HFFc6 (cell line): ENCODE measurements around the gene HSD17B14. TPM values are rescaled to one million over a fixed set of nuclear protein-coding genes. Genes with fewer than 3 reads are reported as not detected.
A peak's percentile ranks its signal among the peaks of the same experiment; 100 is the strongest.
"Not testable (repeated sequence)": the region's sequence is repeated elsewhere in the genome, so short reads cannot be mapped to it uniquely, and the experiment has no call there.

ENCODE experiments used
- DNase-seq: peaks from one replicate; pipeline ENCODE4 v3.0.0-alpha.2; 2018
- H3K27ac Mint-ChIP-seq: 2 replicates; pipeline ENCODE4 v1.8.0; 2020; ENCODE audit warnings: mild to moderate bottlenecking, mixed read lengths
- H3K27me3 Mint-ChIP-seq: 2 replicates; pipeline ENCODE4 v1.8.0; 2021; ENCODE audit warnings: mild to moderate bottlenecking, moderate library complexity, mixed read lengths; ENCODE audit not compliant: insufficient read depth
- H3K36me3 Mint-ChIP-seq: 2 replicates; pipeline ENCODE4 v1.8.0; 2021; ENCODE audit warnings: low read depth, mixed read lengths
- H3K4me1 Mint-ChIP-seq: 2 replicates; pipeline ENCODE4 v1.8.0; 2020; ENCODE audit warnings: low read depth, mixed read lengths
- H3K4me3 Mint-ChIP-seq: 2 replicates; pipeline ENCODE4 v1.8.0; 2020; ENCODE audit warnings: mild to moderate bottlenecking, moderate library complexity, mixed read lengths
- H3K9me3 Mint-ChIP-seq: 2 replicates; pipeline ENCODE4 v1.8.0; 2020; ENCODE audit warnings: mild to moderate bottlenecking, mixed read lengths
- total RNA-seq, 6 experiments: library from RNA; stranded (reverse); fragmentation: NEBNext Ultra II Directional; extraction: Animal tissue kit (Norgen Biotek cat#: 25700); gene quantifications; 2 replicates in 1 of 6; 3 replicates in 5 of 6; pipeline ENCODE4 v1.2.3, GENCODE V29; 2021
- TF ChIP-seq, protein P1 (sequence below): fragments of 200-600 bp; sonication (generic); IDR thresholded peaks from 2 replicates; pipeline ENCODE4 v1.5.0; 2021; ENCODE audit warnings: antibody characterized with exemption, mild to moderate bottlenecking

The HSD17B14 gene
- total RNA-seq, 6 experiments from 2014 or later, result 2.9 to 10.0 (median 8.9) TPM

DNA sequence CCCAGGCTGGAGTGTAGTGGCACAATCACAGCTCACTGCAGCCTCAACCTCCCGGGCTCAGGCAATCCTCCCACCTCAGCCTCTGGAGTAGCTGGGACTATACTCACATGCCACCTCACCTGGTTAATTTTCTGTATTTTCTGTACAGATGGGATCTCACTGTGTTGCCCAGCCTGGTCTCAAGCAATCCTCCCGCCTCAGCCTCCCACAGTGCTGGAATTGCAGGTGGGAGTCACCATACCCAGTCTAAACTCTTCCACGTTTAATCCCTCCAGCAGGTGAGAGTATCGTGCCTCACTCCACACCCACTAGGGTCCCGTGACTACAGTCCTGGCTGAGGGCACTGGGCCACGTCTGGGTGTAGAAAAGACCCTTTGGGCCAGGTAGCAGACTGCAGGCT, 42.0 kb downstream of the HSD17B14 start:
- peak overlapping the region; percentile 95 for H3K27ac Mint-ChIP-seq
- H3K4me1 Mint-ChIP-seq, result peaks cover 16% of the 10 kb centered on the region
- H3K4me3 Mint-ChIP-seq, result peak overlapping the region; percentile 88
- H3K9me3 Mint-ChIP-seq, result no peaks in the 10 kb centered on the region
- TF ChIP-seq, protein P1, sequence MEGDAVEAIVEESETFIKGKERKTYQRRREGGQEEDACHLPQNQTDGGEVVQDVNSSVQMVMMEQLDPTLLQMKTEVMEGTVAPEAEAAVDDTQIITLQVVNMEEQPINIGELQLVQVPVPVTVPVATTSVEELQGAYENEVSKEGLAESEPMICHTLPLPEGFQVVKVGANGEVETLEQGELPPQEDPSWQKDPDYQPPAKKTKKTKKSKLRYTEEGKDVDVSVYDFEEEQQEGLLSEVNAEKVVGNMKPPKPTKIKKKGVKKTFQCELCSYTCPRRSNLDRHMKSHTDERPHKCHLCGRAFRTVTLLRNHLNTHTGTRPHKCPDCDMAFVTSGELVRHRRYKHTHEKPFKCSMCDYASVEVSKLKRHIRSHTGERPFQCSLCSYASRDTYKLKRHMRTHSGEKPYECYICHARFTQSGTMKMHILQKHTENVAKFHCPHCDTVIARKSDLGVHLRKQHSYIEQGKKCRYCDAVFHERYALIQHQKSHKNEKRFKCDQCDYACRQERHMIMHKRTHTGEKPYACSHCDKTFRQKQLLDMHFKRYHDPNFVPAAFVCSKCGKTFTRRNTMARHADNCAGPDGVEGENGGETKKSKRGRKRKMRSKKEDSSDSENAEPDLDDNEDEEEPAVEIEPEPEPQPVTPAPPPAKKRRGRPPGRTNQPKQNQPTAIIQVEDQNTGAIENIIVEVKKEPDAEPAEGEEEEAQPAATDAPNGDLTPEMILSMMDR, result no peak
- H3K36me3 Mint-ChIP-seq, result no peaks in the 10 kb centered on the region
- DNase-seq, result no peak
- no peaks in the 10 kb centered on the region; the same call in 1 of the 2 replicates for H3K27me3 Mint-ChIP-seq

DNA sequence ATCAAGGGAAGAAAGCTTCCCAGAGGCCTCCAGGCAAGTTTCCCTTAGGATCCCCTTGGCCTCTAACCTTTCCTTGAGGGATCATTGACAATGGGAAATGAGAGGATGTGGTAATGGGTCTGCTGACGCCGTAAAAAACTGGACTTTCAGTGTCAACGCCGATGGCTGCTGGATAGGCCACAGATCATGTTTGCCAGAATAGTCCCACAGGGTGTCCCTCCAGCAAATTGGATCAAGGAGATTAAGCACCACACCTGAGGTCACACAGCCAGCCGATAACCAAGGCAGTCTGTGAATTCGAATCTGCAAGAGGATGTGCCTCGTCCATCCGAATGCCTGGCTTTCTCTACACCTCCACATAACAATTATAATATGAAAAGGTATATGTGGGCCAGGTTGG, 43.0 kb downstream of the HSD17B14 start:
- DNase-seq, result no peak
- Mint-ChIP-seq H3K4me1 (peaks cover 16% of the 10 kb centered on the region), H3K4me3 (no peak overlapping the region), H3K27me3 (no peaks in the 10 kb centered on the region; the same call in 1 of the 2 replicates), H3K36me3 (no peaks in the 10 kb centered on the region), H3K9me3 (no peaks in the 10 kb centered on the region), H3K27ac (no peak overlapping the region)
- TF ChIP-seq, protein P1, result no peak

DNA sequence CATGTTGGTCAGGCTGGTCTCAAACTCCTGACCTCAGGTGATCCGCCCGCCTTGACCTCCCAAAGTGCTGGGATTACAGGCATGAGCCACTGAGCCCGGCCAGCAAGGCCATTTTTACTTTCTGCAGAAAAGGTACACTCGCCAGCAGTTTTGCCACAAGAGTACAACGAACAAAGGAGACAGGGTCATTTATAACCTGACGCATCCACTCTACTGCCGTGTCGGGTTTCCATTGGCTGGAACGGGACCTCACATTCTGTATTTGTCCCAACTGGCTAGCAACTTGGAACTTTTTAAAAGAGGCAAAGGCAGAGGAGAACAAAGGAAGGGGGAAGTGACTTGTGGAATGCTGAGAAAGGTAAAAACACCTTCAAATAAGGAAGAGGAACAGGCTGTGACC, 49.0 kb downstream of the HSD17B14 start:
- H3K27me3 Mint-ChIP-seq, H3K9me3 Mint-ChIP-seq, H3K27ac Mint-ChIP-seq, DNase-seq, H3K4me1 Mint-ChIP-seq, H3K4me3 Mint-ChIP-seq, H3K36me3 Mint-ChIP-seq: not testable (repeated sequence)

DNA sequence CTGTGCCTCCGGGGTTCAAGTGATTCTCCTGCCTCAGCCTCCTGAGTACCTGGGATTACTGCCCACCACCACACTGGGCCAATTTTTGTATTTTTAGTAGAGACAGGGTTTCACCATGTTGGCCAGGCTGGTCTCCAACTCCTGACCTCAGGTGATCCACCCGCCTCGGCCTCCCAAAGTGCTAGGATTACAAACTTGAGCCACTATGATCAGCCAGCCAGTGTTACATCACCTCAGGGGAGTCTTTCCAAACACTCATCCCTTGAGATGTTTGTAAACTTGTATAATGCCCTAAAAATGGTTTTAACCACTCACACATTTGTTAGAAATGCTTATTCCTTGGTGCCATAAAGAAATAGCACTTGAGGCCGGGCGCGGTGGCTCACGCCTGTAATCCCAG, 49.9 kb downstream of the HSD17B14 start:
- not testable (repeated sequence) for H3K4me1 Mint-ChIP-seq, H3K36me3 Mint-ChIP-seq, H3K27me3 Mint-ChIP-seq, H3K27ac Mint-ChIP-seq, H3K4me3 Mint-ChIP-seq, H3K9me3 Mint-ChIP-seq, DNase-seq

DNA sequence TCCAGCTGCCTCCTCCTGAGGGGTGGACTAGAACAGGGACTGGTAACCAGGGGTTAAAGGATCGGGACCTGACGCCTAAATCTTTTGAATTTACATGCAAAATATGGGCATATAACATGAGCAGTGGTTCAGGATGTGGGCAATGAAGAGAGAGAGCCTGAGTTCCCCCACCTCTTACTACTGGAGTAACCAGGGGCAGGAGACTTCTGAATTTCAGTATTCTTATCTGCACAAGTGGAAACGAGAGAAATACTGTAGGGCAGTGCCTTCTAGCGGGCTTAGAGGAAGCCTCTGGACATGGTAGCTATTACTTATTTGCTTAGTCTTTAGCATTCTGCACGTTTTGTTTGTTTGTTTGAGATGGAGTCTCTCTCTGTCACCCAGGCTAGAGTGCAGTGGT, 51.8 kb downstream of the HSD17B14 start:
- Mint-ChIP-seq H3K4me1 (peaks cover 14% of the 10 kb centered on the region), H3K36me3 (no peaks in the 10 kb centered on the region)

DNA sequence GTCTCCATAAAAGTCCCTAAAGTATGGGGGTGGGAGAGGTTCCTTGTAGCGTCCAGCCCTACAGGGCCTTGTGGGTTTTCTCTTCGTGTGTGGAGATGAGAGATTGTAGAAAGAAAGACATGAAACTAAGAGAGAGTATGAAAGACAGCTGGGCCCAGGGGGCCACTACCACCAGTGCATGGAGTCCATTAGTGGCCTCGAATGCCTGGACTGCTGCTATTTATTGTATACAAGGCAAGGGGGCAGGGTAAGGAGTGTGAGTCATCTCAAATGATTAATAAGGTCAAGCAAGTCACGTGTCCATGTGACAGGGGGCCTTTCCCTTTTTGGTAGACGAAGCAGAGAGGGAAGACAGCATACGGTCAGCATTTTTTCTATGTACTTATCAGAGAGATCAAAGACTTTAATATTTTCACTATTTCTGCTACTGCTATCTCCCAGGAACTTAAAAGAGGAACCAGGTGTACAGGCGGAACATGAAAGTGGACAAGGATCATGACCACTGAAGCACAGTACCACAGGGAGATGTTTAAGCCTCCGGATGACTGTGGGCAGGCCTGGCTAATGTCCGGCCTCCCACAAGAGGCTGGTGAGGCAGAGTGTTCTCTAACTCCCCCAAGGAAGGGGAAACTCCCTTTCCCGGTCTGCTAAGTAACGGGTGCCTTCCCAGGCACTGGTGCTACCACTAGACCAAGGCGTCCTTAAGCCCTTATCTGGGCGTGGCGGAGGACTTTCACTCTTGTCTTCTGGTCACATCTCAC, 55.5 kb downstream of the HSD17B14 start:
- Mint-ChIP-seq H3K4me1 (peaks cover 14% of the 10 kb centered on the region), H3K27me3 (peaks cover 16% of the 10 kb centered on the region), H3K36me3 (no peaks in the 10 kb centered on the region), H3K9me3 (no peaks in the 10 kb centered on the region), H3K4me3 (no peak overlapping the region), H3K27ac (no peak overlapping the region)
- TF ChIP-seq, protein P1, result no peak
- DNase-seq, result peak; percentile 30

More for the DNA sequence above, 51.8 kb downstream of the HSD17B14 start:
- Mint-ChIP-seq H3K4me3 (no peak overlapping the region), H3K27me3 (peaks cover 11% of the 10 kb centered on the region), H3K27ac (no peak overlapping the region), H3K9me3 (no peaks in the 10 kb centered on the region)
- TF ChIP-seq, protein P1, result peak; percentile 23; the same call in 1 of the 2 replicates
- no peak for DNase-seq
